ENCODE data around the gene AKAP5. TPM values are rescaled to one million over a fixed set of nuclear protein-coding genes. Genes with fewer than 3 reads are reported as not detected.

AKAP5 gene
- total RNA-seq, 1 experiment from 2014 or later, result 3.0 TPM

DNA sequence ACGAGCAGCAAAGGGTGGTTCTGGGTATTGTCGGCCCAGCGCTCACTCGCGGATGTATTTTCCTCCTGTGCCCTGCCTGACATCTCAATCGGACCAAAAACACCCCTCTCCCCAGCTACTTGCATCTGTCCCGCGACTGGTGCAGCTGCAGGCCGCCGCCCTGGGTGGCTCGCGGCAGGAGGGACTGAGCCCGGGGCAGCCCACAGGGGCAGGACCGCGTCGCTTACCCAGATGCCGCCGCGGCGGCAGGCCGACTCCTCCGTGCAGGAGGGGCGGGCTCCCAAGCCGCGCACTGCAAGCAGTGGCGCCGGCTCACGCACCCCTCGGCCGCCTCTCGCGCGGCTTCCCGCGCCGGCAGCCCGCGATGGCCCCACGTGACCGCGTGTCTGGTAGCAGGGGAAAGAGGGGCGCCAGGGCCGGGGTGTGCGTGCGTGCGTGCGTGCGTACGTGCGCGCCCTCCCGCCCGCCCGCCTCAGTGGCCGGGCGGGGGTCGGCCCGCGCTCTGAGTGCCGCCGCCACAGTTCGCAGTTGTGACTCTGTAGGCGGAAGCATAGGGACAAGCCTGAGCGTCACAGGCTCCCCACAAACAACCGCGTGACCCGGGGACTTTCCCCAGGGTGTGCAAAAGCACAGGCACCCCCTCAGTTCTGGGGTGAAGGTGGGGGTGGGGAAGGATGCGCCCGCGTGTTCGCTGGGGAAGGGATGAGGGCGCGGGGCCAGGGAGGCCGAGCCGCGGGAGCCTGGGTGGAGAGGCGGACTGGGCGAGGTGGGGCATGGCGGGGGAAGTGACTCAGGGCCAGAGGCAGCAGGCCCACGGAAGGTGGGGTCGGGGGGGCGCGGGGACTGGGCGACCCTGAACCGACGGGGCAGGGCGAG, 38.4 kb downstream of the AKAP5 start, which contains the start of gene ZBTB25 (continued):
- TF ChIP-seq, protein P1, sequence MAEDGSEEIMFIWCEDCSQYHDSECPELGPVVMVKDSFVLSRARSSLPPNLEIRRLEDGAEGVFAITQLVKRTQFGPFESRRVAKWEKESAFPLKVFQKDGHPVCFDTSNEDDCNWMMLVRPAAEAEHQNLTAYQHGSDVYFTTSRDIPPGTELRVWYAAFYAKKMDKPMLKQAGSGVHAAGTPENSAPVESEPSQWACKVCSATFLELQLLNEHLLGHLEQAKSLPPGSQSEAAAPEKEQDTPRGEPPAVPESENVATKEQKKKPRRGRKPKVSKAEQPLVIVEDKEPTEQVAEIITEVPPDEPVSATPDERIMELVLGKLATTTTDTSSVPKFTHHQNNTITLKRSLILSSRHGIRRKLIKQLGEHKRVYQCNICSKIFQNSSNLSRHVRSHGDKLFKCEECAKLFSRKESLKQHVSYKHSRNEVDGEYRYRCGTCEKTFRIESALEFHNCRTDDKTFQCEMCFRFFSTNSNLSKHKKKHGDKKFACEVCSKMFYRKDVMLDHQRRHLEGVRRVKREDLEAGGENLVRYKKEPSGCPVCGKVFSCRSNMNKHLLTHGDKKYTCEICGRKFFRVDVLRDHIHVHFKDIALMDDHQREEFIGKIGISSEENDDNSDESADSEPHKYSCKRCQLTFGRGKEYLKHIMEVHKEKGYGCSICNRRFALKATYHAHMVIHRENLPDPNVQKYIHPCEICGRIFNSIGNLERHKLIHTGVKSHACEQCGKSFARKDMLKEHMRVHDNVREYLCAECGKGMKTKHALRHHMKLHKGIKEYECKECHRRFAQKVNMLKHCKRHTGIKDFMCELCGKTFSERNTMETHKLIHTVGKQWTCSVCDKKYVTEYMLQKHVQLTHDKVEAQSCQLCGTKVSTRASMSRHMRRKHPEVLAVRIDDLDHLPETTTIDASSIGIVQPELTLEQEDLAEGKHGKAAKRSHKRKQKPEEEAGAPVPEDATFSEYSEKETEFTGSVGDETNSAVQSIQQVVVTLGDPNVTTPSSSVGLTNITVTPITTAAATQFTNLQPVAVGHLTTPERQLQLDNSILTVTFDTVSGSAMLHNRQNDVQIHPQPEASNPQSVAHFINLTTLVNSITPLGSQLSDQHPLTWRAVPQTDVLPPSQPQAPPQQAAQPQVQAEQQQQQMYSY (CRISPR knock-in tag; IDR thresholded peaks at IDR 0.05), result no peak
- TF ChIP-seq SOX15 (CRISPR knock-in tag; IDR thresholded peaks at IDR 0.05) (no peak), CREM (CRISPR knock-in tag; IDR thresholded peaks at IDR 0.05) (no peak), TEAD4 (CRISPR knock-in tag; IDR thresholded peaks at IDR 0.05) (peak; percentile 50; the same call in 1 of the 2 replicates), GTF2I (CRISPR knock-in tag; conservative IDR thresholded peaks at IDR 0.05) (no peak), ZNF423 (CRISPR knock-in tag; IDR thresholded peaks at IDR 0.05) (peak; percentile 57; the same call in 1 of the 2 replicates), TCF7 (CRISPR knock-in tag; IDR thresholded peaks at IDR 0.05; ENCODE audit: low read depth) (no peak), SMAD4 (CRISPR knock-in tag; IDR thresholded peaks at IDR 0.05) (peak; percentile 64; the same call in 1 of the 2 replicates), FOXP1 (CRISPR knock-in tag; IDR thresholded peaks at IDR 0.05; ENCODE audit: borderline replicate concordance) (peak; percentile 77), ZNF317 (CRISPR knock-in tag; IDR thresholded peaks at IDR 0.05; ENCODE audit: borderline replicate concordance, low read depth) (no peak), TEAD1 (CRISPR knock-in tag; IDR thresholded peaks at IDR 0.05) (no peak), NFATC4 (CRISPR knock-in tag; IDR thresholded peaks at IDR 0.05) (0 out of 2 replicates have a peak, but pooled peaks have one; percentile 42), ETV6 (CRISPR knock-in tag; IDR thresholded peaks at IDR 0.05) (peak; percentile 30; the same call in 1 of the 2 replicates), ZNF396 (CRISPR knock-in tag; IDR thresholded peaks at IDR 0.05; ENCODE audit: borderline replicate concordance) (no peak), EMX1 (CRISPR knock-in tag; IDR thresholded peaks at IDR 0.05) (no peak), AFF4 (CRISPR knock-in tag; IDR thresholded peaks at IDR 0.05; ENCODE audit: borderline replicate concordance) (no peak), SMAD3 (CRISPR knock-in tag; IDR thresholded peaks at IDR 0.05; ENCODE audit: borderline replicate concordance) (no peak; the same call in none of the 2 replicates), NR1H2 (CRISPR knock-in tag; IDR thresholded peaks at IDR 0.05) (no peak), KAT7 (CRISPR knock-in tag; IDR thresholded peaks at IDR 0.05; ENCODE audit: borderline replicate concordance) (no peak; the same call in 1 of the 2 replicates)
- TF ChIP-seq, protein P2, sequence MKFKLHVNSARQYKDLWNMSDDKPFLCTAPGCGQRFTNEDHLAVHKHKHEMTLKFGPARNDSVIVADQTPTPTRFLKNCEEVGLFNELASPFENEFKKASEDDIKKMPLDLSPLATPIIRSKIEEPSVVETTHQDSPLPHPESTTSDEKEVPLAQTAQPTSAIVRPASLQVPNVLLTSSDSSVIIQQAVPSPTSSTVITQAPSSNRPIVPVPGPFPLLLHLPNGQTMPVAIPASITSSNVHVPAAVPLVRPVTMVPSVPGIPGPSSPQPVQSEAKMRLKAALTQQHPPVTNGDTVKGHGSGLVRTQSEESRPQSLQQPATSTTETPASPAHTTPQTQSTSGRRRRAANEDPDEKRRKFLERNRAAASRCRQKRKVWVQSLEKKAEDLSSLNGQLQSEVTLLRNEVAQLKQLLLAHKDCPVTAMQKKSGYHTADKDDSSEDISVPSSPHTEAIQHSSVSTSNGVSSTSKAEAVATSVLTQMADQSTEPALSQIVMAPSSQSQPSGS (CRISPR knock-in tag; IDR thresholded peaks at IDR 0.05; ENCODE audit: borderline replicate concordance, low read depth), result no peak
- TF ChIP-seq, protein P3, sequence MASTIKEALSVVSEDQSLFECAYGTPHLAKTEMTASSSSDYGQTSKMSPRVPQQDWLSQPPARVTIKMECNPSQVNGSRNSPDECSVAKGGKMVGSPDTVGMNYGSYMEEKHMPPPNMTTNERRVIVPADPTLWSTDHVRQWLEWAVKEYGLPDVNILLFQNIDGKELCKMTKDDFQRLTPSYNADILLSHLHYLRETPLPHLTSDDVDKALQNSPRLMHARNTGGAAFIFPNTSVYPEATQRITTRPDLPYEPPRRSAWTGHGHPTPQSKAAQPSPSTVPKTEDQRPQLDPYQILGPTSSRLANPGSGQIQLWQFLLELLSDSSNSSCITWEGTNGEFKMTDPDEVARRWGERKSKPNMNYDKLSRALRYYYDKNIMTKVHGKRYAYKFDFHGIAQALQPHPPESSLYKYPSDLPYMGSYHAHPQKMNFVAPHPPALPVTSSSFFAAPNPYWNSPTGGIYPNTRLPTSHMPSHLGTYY (CRISPR knock-in tag; IDR thresholded peaks at IDR 0.05), result no peak
- TF ChIP-seq, protein P4, sequence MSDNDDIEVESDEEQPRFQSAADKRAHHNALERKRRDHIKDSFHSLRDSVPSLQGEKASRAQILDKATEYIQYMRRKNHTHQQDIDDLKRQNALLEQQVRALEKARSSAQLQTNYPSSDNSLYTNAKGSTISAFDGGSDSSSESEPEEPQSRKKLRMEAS (CRISPR knock-in tag; IDR thresholded peaks at IDR 0.05), result peak; percentile 71; the same call in 1 of the 2 replicates
- TF ChIP-seq, protein P5, sequence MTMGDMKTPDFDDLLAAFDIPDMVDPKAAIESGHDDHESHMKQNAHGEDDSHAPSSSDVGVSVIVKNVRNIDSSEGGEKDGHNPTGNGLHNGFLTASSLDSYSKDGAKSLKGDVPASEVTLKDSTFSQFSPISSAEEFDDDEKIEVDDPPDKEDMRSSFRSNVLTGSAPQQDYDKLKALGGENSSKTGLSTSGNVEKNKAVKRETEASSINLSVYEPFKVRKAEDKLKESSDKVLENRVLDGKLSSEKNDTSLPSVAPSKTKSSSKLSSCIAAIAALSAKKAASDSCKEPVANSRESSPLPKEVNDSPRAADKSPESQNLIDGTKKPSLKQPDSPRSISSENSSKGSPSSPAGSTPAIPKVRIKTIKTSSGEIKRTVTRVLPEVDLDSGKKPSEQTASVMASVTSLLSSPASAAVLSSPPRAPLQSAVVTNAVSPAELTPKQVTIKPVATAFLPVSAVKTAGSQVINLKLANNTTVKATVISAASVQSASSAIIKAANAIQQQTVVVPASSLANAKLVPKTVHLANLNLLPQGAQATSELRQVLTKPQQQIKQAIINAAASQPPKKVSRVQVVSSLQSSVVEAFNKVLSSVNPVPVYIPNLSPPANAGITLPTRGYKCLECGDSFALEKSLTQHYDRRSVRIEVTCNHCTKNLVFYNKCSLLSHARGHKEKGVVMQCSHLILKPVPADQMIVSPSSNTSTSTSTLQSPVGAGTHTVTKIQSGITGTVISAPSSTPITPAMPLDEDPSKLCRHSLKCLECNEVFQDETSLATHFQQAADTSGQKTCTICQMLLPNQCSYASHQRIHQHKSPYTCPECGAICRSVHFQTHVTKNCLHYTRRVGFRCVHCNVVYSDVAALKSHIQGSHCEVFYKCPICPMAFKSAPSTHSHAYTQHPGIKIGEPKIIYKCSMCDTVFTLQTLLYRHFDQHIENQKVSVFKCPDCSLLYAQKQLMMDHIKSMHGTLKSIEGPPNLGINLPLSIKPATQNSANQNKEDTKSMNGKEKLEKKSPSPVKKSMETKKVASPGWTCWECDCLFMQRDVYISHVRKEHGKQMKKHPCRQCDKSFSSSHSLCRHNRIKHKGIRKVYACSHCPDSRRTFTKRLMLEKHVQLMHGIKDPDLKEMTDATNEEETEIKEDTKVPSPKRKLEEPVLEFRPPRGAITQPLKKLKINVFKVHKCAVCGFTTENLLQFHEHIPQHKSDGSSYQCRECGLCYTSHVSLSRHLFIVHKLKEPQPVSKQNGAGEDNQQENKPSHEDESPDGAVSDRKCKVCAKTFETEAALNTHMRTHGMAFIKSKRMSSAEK (CRISPR knock-in tag; IDR thresholded peaks at IDR 0.05; ENCODE audit: borderline replicate concordance), result no peak
